Stimulated activated CD4-positive, alpha-beta T cell treated with anti-CD3 and anti-CD28 coated beads, Interleukin-1b, Interleukin-23, amount 100 ng/mL, for 48 hours (primary cell): ENCODE data around the gene PRDX4.
"Not testable (repeated sequence)": the region's sequence is repeated elsewhere in the genome, so short reads cannot be mapped to it uniquely, and the experiment has no call there.

ENCODE experiments used
- DNase-seq: peaks from one replicate; pipeline ENCODE4 v3.0.0-alpha.2; 2020

PRDX4 gene

DNA sequence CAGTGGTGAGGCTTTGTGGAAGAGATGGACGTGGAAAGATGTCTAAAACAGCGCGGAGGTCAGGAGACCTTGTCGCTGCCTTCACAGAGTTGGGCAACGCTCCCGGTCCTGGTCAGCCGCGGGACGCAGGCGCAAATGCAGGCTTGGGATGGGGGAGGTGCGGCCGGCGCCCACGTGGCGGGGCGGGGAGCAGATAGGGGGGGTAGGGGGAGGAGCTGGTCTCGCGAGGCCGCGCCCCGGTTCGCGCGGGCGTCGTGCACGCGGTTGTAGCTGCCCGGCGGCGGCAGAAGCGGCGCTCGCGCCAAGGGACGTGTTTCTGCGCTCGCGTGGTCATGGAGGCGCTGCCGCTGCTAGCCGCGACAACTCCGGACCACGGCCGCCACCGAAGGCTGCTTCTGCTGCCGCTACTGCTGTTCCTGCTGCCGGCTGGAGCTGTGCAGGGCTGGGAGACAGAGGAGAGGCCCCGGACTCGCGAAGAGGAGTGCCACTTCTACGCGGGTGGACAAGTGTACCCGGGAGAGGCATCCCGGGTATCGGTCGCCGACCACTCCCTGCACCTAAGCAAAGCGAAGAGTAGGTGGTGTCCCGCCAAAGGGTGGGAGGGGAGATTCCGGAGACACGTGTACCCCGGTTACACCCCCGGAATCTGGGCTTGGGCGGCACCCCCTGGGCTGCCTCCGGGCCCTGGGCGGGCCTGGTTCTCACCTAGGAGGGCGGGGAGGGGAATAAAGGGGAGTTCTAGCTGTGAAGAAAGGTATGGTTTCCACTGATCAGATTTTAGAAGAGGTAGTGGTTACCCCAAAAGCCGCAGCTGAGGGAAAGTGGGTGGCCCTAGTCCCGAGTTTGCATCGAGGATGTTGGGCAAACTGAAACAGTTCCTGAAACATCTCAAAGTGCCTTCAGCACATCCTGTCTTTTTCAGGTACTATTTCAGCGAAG is at the start of gene PRDX4:
Gene PRDX4, plus strand, starts transcription at position 255 of the 939 bp plus-strand sequence. Its CDS starts 78 bp downstream, at position 333.
- DNase-seq = peak; percentile 81

DNA sequence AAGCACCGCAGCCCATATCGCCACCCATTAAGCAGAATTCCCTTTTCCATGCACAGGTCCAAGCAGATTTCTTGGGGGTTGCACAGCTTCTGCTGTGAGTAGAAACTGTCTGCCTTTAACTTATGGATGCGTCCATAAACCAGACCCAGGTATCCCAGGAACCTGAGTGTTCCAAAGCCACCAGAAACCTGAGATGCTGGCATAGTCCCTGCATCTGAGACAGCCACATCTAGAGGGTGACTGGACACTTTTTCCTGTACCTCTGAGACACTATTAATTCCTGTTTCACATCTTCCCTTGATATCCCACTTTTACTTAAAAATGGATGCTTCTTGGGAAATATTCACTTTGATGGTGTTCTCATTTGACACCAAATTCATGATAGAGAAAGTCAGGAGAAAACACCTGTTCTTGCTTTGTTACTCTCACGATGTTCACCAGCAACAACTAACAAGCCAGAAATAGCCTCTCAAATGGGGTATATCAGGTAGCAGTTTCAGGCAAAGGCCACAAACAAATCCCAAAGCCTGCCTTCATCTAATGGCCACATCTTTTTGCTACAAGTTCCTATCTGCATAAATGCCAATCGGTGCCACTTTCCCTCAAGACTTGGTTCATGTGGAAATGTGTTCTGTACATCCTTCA is 45.5 kb upstream of the PRDX4 start:
- DNase-seq = no peak

DNA sequence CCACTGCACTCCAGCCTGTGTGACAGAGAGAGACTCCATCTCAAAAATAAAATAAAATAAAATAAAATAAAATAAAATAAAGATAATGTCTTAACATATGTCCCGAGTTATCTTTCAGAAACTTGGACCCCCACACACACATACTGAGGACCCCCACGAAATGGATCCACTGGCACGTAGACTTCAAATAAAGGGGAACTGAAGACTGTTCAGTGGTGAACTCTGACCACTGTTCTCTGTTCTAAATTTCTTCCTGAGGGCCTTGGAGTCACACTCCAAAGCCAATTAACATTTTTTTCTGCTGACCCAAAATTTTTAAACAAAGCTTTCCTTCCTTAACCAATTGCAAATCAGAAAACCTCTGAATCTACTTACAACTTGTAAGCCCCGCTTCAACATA is 43.5 kb upstream of the PRDX4 start:
- DNase-seq = no peak

DNA sequence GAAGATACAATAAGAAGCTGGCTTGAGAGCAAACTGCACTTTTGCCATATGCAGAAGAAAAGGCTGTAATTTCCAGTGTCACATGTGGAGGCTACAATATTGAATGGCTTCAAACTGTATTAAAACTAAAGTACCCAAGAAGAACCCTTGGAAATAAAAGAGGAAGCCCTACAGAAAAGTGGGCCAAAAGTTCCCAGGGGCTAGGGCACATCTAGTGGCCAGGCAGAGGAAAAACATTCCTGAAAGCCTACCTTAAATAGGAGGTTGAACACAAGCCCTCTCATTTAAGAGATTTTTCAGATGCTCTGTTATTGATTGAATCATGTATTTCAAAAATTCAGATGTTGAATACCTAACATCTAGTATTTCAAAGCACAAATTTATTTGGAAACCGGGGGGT is 40.6 kb upstream of the PRDX4 start:
- no peak for DNase-seq

DNA sequence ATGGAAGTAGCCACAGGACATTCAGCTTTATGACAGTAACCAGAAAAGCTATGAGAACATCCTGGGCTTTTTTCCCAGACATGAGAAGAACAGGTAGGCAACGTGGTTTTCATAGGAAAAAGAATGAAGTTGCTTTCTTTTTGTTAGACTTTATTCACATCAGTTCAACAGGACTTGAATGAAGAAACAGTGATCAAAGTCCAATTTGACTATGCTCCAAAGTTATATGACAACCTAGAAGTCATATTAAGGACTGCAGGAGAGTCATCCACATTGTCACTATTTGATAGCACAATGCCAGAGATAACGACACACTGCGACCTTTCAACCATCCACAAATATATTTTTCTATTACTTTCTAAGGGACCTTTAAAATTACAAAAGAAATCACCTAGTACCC is 39.2 kb upstream of the PRDX4 start:
- no peak for DNase-seq

DNA sequence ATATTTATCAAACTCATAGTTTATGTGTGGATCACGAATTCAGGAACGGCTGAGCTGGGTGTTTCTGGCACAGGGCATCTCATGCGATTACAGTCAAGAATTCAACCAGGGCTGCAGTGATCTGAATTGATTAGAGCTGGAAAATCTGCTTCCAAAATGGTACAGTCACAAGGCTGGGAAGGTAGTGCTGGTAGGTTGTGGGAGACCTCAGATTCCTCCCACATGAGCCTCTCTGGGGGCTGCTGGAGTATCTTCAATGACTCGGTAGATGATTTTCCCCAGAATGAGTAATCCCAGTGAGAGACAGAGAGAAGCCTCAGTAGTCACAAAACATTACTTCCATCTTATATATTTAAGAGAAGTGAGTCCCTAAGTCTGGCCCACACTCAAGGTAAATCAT is 36.2 kb upstream of the PRDX4 start:
- DNase-seq = no peak

DNA sequence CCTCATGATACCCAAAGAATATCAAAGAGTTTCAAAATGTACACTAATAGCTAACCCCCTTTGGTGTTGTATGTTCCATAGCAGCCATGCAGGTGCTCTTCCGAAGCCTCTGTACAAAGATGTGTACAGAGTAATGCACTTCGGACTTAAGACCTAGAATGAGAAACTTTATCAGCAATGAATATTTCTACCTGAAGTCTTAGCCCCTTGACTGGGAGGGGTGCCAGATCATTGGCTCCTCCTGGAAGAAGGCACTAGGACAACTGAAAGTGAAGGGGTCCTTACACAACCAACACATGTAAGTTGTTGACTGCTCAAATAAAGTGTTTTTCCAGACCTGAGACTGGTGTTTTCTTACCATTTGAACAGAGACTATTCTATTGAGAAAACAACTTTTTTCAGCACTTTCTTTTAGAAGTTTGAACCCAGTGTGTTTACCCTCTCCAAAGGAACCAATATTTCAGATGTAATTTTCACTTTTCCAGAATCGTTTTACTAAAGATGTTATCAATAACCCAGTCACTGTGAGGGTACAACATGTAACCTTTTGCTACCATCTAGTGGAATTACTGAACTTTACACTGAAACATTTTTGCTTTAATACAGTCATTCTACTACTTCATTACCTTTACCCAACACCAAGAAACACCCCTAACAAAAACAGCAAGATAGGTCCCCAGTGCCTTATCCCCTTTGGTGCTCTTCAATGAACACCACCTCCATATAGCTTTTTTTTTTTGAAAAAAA is 33.3 kb upstream of the PRDX4 start:
- no peak for DNase-seq

DNA sequence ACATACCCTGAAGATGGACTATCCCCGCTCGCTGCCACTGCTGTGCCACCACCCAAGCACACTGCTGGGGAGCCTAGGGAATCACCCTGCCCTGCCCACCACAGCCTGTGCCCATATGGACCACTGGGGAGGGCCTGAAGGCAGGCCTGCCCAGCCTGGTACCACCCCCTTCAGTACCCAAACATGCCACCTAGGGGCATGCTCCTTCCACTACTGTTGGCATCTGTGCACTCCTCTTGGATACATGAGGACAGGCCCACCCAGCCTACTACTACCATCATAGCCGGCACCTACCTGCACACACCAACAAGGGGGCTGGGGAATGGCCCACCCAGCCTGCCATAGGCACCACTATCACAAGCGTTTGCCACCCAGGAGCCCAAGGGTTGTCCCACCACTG is 30.1 kb upstream of the PRDX4 start:
- no peak for DNase-seq

DNA sequence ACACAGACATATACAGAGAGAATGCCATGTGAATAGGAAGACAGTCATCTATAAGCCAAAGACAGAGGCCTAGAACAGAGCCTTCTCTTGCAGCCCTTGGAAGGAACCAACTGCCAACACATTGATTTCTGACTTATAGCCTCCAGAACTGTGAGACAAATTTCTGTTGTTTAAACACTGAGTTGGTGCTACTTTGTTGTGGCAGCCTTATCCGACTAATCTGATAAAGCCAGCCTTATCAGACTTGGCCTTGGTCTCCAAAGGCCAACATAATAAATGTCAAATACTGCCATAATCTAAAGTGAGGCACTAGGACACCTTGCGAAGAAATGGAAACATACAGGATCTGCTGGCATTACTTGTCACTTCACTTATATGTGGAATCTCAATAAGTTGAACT is 24.3 kb upstream of the PRDX4 start:
- no peak for DNase-seq

DNA sequence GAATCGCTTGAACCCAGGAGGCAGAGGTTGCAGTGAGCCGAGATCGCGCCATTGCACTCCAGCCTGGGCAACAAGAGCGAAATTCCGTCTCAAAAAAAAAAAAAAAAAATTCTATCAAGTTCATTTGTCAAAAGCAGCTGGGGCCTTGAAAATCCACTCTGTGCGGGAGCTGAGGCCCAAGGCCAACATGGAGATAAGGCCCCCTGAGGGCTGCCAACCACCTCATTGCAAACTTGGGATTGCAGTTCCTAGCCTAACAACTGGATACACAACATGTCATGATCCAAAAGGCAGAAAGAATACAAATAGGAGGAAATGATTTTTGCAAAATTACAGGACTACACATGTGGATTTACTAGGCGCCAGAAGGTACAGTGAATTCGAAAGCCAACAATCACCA is 22.5 kb upstream of the PRDX4 start:
- no peak for DNase-seq

DNA sequence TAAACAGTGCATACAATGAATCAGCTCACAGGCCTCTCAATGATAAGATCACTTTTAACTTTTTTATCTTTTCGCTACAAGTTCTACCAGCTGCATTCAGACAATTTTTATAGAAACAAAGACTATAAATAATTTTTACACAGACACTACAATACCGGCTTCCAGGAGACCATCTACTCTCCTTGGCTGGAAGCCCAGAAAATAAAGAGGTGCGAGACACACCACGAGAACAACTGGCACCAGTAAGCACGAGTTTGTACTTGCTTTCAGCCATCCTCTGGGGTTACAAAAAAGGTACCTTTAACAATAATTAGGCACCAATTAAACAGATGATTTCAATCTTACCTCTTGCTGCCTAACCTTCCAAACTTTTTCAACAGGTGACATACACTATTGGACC is 11.2 kb upstream of the PRDX4 start:
- DNase-seq = no peak

DNA sequence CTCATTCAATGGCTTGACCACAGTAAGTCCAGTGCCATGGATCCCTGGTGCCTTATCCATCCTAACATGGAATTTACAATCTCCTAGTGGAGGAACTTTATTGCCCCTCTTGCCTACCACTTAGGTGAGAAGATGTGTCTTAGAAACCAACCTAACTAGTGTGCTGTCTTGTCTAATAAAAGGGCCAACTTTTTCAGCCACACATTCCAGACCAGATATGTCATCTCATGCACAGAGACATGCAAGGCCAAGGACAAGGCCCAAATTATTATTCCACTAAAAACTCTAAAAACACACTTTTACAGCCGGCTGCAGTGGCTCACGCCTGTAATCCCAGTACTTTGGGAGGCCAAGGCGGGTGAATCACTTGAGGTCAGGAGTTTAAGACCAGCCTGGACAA is 10.6 kb upstream of the PRDX4 start:
- DNase-seq = no peak

DNA sequence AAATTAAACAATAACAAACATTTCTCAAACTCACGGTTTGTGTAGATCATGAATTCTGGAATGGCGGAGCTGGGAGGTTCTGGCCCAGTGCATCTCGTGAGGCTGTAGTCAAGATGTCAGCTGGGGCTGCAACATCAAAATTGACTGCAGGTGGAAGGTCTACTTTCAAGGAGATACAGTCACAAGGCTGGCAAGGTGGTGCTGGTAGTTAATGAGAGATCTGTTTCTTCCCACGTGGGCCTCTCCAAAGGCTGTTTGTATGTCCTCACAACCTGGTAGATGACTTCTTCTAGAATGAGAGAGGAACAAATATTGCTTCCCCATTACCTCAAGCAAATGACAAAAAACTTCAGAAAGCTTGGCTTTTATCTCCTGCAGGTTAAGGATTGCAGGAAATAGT is 8.0 kb upstream of the PRDX4 start:
- no peak for DNase-seq

DNA sequence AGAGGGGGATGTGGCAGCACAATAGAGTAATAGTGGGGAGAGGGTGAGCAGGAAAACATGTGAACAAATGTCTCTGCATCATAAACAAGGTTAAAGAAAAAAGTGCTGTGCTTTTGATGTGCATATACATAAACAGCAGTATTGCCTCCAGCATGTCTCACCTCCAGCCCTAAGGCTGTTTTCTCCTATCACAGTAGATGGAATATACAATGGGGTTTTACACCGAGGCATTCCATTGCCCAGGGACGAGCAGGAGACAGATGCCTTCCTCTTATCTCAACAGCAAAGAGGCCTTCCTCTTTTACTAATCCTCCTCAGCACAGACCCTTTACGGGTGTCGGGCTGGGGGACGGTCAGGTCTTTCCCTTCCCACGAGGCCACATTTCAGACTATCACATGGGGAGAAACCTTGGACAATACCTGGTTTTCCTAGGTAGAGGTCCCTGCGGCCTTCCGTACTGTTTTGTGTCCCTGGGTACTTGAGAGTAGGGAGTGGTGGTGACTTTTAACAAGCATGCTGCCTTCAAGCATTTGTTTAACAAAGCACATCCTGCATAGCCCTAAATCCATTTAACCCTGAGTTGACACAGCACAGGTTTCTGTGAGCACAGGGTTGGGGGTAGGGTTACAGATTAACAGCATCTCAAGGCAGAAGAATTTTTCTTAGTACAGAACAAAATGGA is 7.1 kb upstream of the PRDX4 start:
- DNase-seq = not testable (repeated sequence)

DNA sequence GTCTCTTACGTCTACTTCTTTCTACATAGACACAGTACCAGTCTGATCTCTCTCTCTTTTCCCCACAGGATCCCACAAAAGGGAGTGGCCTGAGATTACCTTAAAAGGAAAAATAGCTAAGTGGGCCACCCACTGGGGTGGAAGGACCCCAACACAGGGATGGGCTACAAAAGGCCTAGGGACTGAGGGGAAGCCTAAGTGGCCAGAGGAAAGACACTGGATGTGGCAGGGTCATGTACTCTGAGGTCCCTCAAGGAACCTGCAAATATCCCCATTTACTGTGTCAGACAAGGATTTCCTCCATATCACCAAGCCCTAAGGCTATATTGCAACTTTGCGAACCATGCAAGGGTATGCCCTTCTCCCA is 6.5 kb upstream of the PRDX4 start:
- no peak for DNase-seq

DNA sequence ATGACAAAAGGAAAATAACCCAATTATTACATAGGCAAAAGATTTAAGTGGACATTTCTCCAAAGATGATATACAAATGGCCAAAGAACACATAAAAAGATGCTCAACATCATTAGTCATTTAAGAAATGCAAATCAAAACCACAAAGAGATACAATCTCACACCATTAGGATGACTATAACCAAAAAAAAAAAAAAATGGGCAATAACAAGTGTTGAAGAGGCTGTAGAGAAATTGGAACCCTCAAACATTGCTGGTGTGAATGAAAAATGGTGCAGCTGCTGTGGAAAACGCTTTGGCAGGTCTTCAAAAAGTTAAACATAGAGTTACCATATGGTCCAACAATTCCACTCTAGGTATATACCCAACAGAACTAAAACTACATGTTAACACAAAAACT is 5.6 kb upstream of the PRDX4 start:
- DNase-seq = no peak

DNA sequence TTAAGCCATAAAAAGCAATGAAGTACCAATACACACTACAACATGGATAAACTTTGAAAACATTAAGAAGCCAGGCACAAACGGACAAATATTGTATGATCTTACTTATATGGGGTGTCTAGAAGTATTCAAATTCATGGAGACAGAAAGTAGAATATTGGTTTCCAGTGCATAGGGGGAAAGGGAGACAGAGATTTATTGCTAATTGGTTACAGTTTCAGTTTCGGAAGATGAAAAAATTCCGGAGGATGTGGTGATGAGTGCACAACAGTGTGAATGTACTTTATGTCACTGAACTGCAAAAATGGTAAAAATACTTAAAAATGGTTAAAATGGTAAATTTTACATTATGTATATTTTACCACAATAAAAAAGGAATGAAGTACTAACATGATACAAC is 5.1 kb upstream of the PRDX4 start:
- no peak for DNase-seq

DNA sequence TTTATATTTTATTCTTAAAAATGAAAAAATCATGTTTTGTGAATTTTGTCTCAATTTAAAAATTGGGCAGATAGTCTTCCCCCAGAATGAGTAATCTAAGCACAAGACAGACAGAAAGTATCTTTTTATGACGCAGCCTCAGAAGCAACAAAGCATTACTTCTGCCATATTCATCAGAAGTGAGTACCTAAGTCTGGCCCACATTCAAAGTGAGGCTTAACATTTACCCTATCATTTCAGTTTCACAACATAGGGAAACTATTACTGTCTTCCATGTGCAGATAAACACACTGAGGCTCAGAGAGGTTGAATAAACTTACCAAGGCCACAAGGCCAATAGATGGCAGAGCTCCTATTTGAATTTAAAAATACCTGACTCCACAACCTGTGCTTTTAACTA is 4.4 kb upstream of the PRDX4 start:
- no peak for DNase-seq

DNA sequence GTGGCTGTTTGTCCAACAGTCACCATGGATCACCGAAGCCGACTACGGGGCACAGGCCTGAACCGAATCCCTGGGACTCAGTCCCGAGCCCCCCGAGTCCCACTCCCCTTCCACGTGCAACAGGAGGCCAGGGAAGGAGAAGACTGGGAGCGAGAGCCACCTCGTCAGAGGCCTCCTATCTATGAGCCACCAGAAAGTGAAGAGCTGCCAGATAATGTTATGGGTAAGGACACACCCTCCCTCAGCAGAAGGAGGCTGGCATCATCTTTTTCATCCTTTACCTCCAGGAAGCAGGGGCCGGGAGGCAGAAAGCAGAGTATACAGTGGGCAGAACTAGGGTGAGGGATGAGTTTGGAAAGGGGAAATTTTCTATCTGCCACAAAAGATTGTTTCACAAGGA is 2.8 kb upstream of the PRDX4 start:
- DNase-seq = no peak

DNA sequence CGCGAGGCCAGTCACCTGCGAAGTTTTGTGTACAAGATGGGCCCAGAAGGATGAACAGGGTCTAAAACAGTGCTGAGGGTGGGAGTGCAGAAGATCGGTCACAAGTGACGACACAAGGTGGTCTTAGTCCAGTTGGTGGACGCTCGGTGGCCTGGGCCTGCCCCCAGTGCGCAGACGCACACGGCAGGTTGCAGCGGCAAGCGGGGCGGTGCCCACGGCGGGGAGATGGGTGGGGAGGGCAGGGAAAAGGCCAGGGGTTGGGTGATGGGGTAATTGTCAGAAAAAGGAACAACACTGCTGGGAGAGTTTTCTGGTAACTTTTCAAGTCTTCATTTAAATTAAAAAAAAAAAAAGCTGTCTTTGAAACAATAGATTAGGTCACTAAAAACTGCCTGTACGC is 1.0 kb upstream of the PRDX4 start:
- DNase-seq = no peak

DNA sequence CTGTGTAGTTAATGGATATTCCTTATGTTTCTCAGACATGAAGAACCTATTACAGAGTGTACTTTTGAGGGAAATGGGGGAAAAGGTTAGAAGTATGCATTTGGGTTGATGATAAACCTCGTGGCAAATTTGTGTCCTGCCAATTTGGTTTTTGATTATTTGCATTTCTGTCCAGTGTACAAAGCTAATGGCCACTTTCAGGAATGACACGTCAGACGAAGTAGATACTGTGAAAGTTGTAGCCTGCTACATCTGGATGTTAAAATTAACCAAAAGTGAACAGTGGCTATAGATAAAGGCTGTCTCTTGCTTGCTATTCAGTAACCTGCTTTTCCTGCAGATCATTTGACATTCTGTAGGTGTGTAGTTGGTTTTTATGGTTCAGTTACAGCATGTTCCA is 1.0 kb downstream of the PRDX4 start:
- no peak for DNase-seq

DNA sequence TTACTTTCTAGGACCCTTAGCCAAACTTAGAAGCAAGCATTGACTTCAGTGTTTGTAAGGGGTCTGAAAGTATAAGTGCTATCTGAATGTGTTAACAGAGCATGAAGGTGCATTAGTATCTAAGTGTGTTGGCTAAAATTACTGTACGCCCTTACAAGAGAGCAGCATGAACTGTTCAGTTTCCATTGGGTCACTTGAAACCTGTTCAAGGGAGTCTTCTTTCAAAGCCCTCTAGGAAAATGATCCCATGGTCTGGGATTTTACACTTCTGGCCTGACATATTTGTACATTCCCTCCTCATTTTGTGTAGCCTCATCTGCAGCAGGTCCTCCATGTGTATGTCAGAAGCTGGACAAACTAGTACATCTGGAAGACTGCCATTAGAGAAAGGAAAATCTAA is 3.2 kb downstream of the PRDX4 start:
- no peak for DNase-seq

DNA sequence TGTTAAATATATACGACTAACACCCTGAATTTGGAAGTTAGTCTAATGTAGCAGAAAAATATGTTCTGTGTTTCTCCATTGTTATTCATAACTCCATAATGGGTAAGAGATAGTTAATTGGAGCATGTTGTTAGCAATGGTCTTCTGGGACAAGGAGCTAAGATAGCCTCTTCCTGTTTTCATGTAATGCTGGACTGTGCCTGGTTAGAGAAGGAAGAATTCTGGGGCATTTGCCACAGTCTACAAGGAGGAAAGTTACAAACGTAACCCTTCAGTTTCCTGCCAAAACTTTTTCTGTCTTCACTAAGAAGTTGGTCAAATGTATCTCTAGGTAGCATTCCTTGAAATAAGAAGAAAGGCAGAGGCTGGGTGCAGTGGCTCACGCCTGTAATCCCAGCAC is 5.8 kb downstream of the PRDX4 start:
- no peak for DNase-seq
